ENCODE results near the gene EFCAB9.

DNA sequence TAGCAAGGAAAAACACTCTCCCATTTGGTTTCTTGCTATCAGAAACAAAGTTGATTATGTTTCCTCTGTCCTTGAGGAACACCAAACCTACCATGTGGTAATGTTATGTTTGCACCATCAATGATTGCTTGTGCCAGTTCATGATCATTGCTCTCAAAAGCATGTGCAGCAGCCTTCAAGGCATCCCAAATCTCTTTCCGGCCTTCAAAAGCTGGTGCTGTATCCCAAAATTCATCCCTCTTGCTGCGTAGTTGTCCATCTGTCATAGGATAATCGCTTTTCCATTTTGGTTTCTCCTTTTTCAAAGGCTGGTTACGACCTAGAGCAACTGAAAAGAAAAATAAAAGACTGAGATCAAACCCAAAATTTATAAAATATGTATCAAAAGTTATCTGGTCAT lies 40.1 kb downstream of the EFCAB9 start:
- TF ChIP-seq GATA2 (IDR thresholded peaks at IDR 0.05; ENCODE audit: low read depth, low read length) (no peak), GATA3 (IDR thresholded peaks at IDR 0.05; ENCODE audit: low read depth, low read length) (no peak)
